ENCODE measurements around the gene DGKI.

The DGKI gene

DNA sequence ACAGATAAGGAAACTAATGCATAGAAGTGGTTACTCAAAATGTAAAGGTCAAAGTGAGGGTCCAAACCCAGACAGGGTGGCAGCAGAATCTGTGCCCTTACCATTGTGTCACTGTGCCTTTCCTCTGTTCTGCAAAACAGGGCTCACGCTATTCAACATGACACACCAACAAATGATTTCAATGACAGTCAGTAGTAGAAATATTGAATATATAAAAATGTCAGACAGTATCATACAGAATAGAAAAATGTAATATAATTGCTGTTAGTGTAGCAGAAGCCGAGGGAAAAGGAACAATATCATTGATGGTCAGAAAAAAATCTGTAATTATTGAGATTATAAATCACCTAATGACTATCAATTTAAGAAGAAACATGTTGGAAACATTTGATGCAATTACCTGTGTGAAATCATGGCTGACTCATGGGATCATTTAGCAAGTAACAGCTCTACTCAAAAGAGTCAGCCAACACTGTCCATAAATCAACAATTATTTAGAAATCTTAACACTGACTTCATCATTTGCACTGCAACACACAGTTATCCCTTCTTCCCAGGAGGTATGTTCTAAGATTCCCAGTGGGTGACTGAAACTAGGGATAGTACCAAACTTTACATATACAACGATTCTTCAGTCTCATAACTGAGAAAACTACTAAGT is 198.7 kb downstream of the DGKI start:
- TF ChIP-seq GATA2 (IDR thresholded peaks at IDR 0.05; ENCODE audit: low read depth, low read length) (no peak), GATA3 (IDR thresholded peaks at IDR 0.05; ENCODE audit: low read depth, low read length) (no peak)

DNA sequence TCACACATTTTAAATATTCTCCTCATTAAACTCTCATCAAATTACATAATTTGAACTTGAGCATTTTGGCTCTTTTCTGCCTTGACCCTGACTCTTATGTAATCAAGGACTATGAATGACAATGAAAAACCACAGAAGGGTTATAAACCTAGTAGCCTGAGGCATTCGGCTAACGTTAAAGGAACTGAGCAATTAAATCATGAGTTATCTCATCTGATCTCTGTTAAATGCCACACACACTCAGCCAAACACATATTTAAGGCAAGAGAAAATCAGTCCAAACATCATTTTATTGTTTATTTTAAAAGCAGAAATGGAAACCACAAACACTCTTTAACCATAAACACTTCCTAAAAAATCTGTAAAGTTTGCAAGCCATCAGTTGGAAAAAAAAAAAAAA is 204.3 kb downstream of the DGKI start:
- no peak for TF ChIP-seq GATA2 (IDR thresholded peaks at IDR 0.05; ENCODE audit: low read depth, low read length)
- 0 out of 2 replicates have a peak, but pooled peaks have one; percentile 12 for TF ChIP-seq GATA3 (IDR thresholded peaks at IDR 0.05; ENCODE audit: low read depth, low read length)

- no peak for TF ChIP-seq GATA2 (IDR thresholded peaks at IDR 0.05; ENCODE audit: low read depth, low read length)
- TF ChIP-seq GATA3 (IDR thresholded peaks at IDR 0.05; ENCODE audit: low read depth, low read length), result no peak
Measured at GRCh38 chr7:137642031-137642430, 204.7 kb downstream of the DGKI start.

DNA sequence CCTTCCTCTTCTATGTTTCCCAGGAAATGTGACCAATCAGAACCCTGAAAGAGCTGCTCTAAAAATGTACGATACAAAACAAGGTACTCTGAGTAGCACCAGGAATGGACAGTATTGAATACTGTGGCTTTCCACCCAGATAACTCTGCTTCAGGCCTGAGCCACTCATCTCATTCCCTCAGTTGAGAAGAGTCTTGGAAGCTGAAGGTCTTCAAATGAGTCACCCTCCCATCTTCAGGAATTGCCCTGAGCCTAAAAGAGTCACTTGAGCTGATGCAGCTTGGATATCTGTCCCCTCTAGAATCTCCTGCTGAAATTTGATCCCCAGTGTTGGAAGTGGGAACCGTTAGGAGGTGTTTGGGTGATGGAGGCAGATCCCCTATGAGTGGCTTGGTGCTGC is 210.4 kb downstream of the DGKI start:
- TF ChIP-seq GATA3 (IDR thresholded peaks at IDR 0.05; ENCODE audit: low read depth, low read length) (no peak), GATA2 (IDR thresholded peaks at IDR 0.05; ENCODE audit: low read depth, low read length) (no peak)

GRCh38 chr7:137635874-137636273 is 210.9 kb downstream of the DGKI start:
- no peak for TF ChIP-seq GATA2 (IDR thresholded peaks at IDR 0.05; ENCODE audit: low read depth, low read length)
- TF ChIP-seq GATA3 (IDR thresholded peaks at IDR 0.05; ENCODE audit: low read depth, low read length), result no peak

DNA sequence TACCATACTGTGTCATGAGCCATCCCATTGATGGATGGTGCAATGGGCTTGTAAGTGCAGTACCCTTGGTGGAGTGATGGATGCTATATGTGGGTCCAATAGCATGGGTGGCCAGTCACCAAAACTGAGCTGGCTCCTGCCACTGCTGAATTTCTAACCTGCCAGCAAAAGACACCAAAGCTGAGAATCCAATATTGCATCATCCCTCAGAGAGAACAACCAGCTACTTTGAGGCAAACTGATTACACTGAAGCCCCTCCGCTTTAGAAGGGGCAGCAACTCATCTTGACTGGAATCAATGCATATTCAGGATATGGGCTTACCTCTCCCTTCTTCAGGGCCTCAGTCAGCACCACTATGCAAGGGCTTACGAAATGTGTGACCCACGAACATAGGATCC is 211.6 kb downstream of the DGKI start:
- TF ChIP-seq GATA2 (IDR thresholded peaks at IDR 0.05; ENCODE audit: low read depth, low read length) (no peak), GATA3 (IDR thresholded peaks at IDR 0.05; ENCODE audit: low read depth, low read length) (no peak)

- TF ChIP-seq GATA3 (IDR thresholded peaks at IDR 0.05; ENCODE audit: low read depth, low read length) (no peak), GATA2 (IDR thresholded peaks at IDR 0.05; ENCODE audit: low read depth, low read length) (no peak)
Measured at GRCh38 chr7:137634356-137634755, 212.4 kb downstream of the DGKI start.

- TF ChIP-seq GATA2 (IDR thresholded peaks at IDR 0.05; ENCODE audit: low read depth, low read length) (no peak), GATA3 (IDR thresholded peaks at IDR 0.05; ENCODE audit: low read depth, low read length) (no peak)
Measured at GRCh38 chr7:137633133-137633532, 213.6 kb downstream of the DGKI start.

GRCh38 chr7:137628216-137628615 is 218.6 kb downstream of the DGKI start:
- TF ChIP-seq GATA3 (IDR thresholded peaks at IDR 0.05; ENCODE audit: low read depth, low read length), result peak; percentile 95
- peak; percentile 97 for TF ChIP-seq GATA2 (IDR thresholded peaks at IDR 0.05; ENCODE audit: low read depth, low read length)

- TF ChIP-seq GATA3 (IDR thresholded peaks at IDR 0.05; ENCODE audit: low read depth, low read length) (no peak), GATA2 (IDR thresholded peaks at IDR 0.05; ENCODE audit: low read depth, low read length) (no peak)
Measured at GRCh38 chr7:137626469-137627067, 220.2 kb downstream of the DGKI start.

DNA sequence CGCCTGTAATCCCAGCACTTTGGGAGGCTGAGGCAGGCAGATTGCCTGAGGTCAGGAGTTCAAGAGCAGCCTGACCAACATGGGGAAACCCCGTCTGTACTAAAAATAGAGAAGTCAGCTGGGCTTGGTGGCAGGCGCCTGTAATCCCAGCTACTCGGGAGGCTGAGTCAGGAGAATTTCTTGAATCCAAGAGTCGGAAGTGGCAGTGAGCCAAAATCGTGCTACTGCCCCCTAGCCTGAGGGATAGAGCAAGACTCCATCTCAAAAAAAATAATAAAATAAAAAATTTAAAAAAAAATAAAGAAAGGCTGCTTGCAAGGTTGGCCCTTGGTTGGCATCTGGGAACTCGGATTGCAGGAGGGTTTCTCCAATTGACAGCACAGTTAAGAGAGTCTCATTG is 221.6 kb downstream of the DGKI start:
- TF ChIP-seq GATA3 (IDR thresholded peaks at IDR 0.05; ENCODE audit: low read depth, low read length), result no peak
- no peak for TF ChIP-seq GATA2 (IDR thresholded peaks at IDR 0.05; ENCODE audit: low read depth, low read length)

DNA sequence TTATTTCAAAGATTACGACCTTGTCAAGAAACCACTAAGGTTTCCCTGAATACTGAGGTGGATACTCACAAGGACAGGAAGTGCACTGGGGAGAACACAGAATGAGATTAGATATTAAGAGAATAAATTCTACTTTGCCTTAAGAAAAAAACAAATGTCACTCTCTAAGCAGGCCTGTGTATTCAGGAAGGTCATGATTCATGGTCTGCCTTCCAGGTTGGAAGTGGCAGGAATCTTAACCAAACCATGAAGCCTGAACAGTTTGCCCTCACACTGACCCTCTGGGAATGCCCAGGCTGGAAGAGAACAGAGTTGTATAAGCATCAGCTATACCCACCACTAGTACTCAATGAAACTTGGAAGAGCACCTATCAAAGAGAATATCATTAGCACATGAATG is 227.6 kb downstream of the DGKI start:
- TF ChIP-seq GATA2 (IDR thresholded peaks at IDR 0.05; ENCODE audit: low read depth, low read length), result no peak
- no peak for TF ChIP-seq GATA3 (IDR thresholded peaks at IDR 0.05; ENCODE audit: low read depth, low read length)

GRCh38 chr7:137618748-137619147 is 228.0 kb downstream of the DGKI start:
- TF ChIP-seq GATA3 (IDR thresholded peaks at IDR 0.05; ENCODE audit: low read depth, low read length) (no peak), GATA2 (IDR thresholded peaks at IDR 0.05; ENCODE audit: low read depth, low read length) (no peak)

DNA sequence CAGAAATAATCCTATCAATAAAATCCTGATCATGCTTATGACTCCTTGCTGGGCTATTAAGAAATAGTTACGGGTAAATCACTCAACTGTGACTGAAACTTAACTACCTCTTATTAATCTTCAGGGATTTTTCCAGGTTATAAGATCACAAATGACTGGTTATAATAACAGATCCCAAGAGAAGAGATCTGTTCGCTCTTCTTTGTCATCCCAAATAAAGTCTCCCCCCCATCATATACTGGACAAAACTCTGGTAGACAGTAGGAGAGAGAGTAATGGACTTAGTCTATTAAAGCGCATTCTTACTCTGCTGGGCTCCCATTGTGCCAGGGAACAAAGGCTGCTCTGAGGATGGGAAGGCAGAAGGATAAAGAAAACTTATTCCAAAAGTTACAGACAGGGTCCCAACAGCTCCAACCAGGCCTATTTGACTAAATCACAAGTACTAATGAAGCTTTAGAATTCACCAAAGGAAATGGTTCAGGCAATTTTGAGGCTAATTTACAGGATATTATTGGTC is 233.7 kb downstream of the DGKI start:
- TF ChIP-seq GATA3 (IDR thresholded peaks at IDR 0.05; ENCODE audit: low read depth, low read length), result no peak
- TF ChIP-seq GATA2 (IDR thresholded peaks at IDR 0.05; ENCODE audit: low read depth, low read length), result no peak

DNA sequence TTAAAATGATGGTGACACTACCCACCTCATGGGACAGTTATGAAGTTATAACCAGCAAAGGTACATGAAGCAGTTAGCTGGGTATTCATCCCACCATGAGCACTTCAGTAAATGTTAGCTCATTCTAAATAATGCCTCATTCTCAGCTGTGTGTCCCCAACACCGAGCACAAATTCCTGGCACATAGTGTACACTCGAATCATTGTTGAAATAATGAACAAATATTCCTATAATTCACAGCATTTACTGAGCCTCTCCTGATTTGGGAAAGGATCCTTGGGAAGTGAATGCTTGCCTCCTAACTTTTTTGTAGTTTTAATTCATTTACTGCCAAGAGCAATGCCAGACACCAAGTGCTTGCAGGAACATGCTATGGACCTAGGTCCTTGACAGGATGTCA is 235.2 kb downstream of the DGKI start:
- TF ChIP-seq GATA2 (IDR thresholded peaks at IDR 0.05; ENCODE audit: low read depth, low read length) (no peak), GATA3 (IDR thresholded peaks at IDR 0.05; ENCODE audit: low read depth, low read length) (no peak)

Measured in SH-SY5Y (cell line).